ENCODE data around the gene KRTDAP.
"Not testable (repeated sequence)": the region's sequence is repeated elsewhere in the genome, so short reads cannot be mapped to it uniquely, and the experiment has no call there.

The KRTDAP gene

GRCh38 chr19:35486268-35486708, 4.0 kb downstream of the KRTDAP start:
- no peak for DNase-seq (ENCODE audit: low read depth in 2 of 3, low spot score in 2 of 3)

- DNase-seq (ENCODE audit: low read depth in 2 of 3, low spot score in 2 of 3), result no peak
Measured at GRCh38 chr19:35484252-35485036, 5.8 kb downstream of the KRTDAP start.

DNA sequence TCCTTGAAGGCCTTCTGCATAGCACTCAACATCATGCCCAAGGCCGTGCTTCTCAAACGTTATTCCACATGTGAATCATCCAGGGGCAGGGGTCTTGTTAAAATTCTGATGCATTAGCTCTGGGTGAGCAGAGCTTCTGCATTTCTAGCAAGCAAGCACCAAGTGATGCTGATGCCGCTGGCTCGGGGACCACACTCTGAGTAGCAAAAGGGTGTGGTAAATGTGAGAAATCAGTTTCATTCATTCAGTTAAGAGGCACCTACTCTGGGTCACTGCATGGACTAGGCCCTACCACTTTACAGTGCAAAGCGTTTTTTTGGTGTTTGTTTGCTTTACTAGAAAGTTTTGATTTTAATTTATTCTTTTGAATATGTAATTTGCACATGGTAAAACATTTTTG, 7.2 kb downstream of the KRTDAP start:
- no peak for DNase-seq (ENCODE audit: low read depth in 2 of 3, low spot score in 2 of 3)

- DNase-seq (ENCODE audit: low read depth in 2 of 3, low spot score in 2 of 3), result no peak
Measured at GRCh38 chr19:35478794-35479677, 11.2 kb downstream of the KRTDAP start.

GRCh38 chr19:35476149-35476548, 14.1 kb downstream of the KRTDAP start:
- no peak for DNase-seq (ENCODE audit: low read depth in 2 of 3, low spot score in 2 of 3)

DNA sequence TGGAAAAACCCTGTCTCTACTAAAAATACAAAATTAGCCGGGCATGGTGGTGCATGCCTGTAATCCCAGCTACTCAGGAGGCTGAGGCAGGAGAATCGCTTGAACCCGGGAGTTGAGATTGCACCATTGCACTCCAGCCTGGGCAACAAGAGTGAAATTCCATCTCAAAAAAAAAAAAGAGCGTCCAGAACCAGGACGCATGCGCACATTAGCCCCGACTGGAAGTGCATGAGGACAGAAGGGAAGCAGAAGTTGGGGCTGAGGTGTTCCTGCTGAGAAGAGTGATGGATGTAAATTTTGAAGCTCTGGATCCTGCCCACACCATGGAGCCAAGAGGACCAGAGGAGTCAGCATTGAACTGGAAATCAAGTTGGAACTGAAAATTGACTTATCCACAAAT, 15.7 kb downstream of the KRTDAP start:
- DNase-seq (ENCODE audit: low read depth in 2 of 3, low spot score in 2 of 3), result not testable (repeated sequence)

GRCh38 chr19:35474104-35474503, 16.2 kb downstream of the KRTDAP start:
- no peak for DNase-seq (ENCODE audit: low read depth in 2 of 3, low spot score in 2 of 3)

DNA sequence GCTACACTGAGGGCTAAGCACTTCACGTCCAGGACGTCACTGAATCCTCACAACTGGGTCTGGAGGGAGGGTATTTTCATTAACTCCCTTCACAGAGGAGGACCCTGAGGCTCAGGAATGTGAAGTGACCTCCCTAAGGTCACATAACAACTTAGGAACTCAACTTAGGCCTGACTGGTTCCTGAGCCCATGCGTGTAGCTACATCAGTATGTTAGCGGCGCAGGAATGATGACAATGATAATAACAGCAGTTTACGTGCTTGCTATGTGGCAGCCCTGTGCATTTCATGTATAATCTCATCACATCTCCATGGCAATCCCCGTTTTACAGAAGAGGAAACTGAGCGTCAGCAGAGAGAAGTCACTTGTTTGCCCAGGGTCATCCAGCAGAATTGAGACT, 18.3 kb downstream of the KRTDAP start:
- DNase-seq (ENCODE audit: low read depth in 2 of 3, low spot score in 2 of 3), result no peak

DNA sequence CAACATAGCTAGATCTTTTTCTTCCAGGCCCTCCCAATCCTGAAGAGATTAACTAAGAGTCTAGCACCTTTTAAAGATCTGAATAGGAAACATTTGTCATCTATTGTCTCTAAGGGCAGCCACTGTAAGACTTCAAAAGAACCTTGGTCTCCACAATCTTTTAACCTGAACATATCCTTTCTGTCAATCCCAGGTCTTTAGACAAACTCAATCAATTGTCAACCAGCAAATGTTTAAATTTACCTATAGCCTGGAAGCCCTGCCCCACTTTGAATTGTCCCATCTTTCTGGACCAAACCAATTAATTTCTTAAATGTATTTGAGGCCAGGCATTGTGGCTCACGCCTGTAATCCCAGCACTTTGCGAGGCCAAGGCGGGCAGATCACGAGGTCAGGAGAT, 19.2 kb downstream of the KRTDAP start:
- not testable (repeated sequence) for DNase-seq (ENCODE audit: low read depth in 2 of 3, low spot score in 2 of 3)

GRCh38 chr19:35470128-35470527, 20.1 kb downstream of the KRTDAP start:
- no peak for DNase-seq (ENCODE audit: low read depth in 2 of 3, low spot score in 2 of 3)

- peak in 2 of 3 experiments; percentile 16 to 17 for DNase-seq (ENCODE audit: low read depth in 2 of 3, low spot score in 2 of 3)
Measured at GRCh38 chr19:35468637-35469036, 21.6 kb downstream of the KRTDAP start.

DNA sequence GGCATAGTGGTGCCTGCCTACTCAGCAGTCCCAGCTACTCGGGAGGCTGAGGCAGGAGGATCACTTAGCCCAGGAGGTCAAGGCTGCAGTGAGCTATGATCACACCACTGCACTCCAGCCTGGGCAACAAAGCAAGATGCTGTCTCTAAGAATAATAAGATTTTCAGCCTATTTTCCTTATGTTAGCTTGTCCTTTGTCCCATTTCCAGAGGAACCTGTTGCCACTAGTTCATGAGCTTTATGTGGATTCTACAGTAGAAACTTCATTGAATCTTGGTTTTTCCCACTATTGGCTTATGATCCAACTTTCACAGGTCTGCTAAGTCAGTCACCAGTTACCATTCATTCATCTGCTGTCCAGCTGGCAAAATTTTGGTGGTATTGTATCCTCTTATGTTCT, 24.0 kb downstream of the KRTDAP start:
- no peak for DNase-seq (ENCODE audit: low read depth in 2 of 3, low spot score in 2 of 3)

GRCh38 chr19:35462956-35463355, 27.3 kb downstream of the KRTDAP start:
- DNase-seq (ENCODE audit: low read depth in 2 of 3, low spot score in 2 of 3), result not testable (repeated sequence)

- no peak for DNase-seq (ENCODE audit: low read depth in 2 of 3, low spot score in 2 of 3)
Measured at GRCh38 chr19:35462476-35462953, 27.7 kb downstream of the KRTDAP start.

- DNase-seq (ENCODE audit: low read depth in 2 of 3, low spot score in 2 of 3), result not testable (repeated sequence)
Measured at GRCh38 chr19:35461788-35462187, 28.5 kb downstream of the KRTDAP start.

DNA sequence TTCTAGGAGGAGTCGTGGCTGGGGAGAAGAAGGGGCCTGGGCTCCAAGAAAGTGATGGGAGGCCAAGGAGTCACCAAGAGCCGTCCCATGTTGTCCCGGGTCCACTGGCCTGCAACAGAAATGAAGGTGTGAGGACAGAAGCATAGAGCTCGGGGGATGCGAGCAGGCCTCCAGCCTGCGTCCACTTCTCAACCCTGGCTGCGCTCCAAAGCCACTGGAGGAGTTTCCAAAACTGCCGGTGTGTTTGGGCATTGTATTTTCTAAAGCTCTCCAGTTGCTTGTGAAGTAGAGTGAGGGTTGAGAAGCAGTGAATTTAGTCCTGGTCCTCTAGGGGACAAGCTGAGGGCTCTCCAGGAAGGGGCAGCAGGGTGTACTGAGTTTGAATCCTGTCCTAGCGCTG, 29.2 kb downstream of the KRTDAP start:
- no peak for DNase-seq (ENCODE audit: low read depth in 2 of 3, low spot score in 2 of 3)

DNA sequence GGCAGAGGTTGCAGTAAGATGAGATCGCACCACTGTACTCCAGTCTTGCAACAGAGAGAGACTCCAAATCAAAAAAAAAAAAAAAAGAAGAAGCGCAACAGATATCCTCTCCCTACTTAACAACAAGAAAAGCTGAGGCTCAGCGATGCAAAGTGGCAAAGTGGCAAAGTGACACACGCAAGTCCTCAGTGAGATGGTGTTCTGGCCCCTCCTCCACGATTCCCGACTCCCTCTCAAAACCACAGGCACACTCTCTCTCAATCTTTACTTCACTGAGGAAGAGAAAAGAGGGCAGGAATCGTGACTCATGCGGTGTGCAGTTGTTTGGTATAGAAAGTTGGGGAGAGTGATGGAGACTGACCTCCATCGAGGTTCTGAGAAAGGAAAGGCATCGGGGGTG, 29.7 kb downstream of the KRTDAP start:
- DNase-seq (ENCODE audit: low read depth in 2 of 3, low spot score in 2 of 3), result no peak

GRCh38 chr19:35459414-35460082, 30.7 kb downstream of the KRTDAP start:
- DNase-seq (ENCODE audit: low read depth in 2 of 3, low spot score in 2 of 3), result no peak

GRCh38 chr19:35458731-35459391, 31.4 kb downstream of the KRTDAP start:
- no peak for DNase-seq (ENCODE audit: low read depth in 2 of 3, low spot score in 2 of 3)

DNA sequence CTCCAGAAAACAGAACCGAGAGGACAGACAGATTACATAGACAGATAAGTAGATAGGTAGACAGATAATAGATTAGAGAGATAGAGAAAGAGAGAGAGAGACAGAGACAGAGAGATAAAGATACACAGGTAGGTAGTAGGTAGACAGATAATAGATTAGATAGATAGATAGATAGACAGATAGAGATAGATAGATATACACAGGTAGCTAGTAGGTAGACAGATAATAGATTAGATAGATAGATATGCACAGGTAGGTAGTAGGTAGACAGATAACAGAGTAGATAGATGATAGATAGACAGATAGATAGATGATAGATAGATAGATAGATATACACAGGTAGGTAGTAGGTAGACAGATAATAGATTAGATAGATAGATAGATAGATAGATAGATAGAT, 32.1 kb downstream of the KRTDAP start:
- no peak for DNase-seq (ENCODE audit: low read depth in 2 of 3, low spot score in 2 of 3)

GRCh38 chr19:35457173-35457572, 33.1 kb downstream of the KRTDAP start:
- no peak for DNase-seq (ENCODE audit: low read depth in 2 of 3, low spot score in 2 of 3)

All from activated CD8-positive, alpha-beta memory T cell treated with anti-CD3 and anti-CD28 coated beads for 48 hours (primary cell).